Measurements from ENCODE around the gene CDK17.

The CDK17 gene

DNA sequence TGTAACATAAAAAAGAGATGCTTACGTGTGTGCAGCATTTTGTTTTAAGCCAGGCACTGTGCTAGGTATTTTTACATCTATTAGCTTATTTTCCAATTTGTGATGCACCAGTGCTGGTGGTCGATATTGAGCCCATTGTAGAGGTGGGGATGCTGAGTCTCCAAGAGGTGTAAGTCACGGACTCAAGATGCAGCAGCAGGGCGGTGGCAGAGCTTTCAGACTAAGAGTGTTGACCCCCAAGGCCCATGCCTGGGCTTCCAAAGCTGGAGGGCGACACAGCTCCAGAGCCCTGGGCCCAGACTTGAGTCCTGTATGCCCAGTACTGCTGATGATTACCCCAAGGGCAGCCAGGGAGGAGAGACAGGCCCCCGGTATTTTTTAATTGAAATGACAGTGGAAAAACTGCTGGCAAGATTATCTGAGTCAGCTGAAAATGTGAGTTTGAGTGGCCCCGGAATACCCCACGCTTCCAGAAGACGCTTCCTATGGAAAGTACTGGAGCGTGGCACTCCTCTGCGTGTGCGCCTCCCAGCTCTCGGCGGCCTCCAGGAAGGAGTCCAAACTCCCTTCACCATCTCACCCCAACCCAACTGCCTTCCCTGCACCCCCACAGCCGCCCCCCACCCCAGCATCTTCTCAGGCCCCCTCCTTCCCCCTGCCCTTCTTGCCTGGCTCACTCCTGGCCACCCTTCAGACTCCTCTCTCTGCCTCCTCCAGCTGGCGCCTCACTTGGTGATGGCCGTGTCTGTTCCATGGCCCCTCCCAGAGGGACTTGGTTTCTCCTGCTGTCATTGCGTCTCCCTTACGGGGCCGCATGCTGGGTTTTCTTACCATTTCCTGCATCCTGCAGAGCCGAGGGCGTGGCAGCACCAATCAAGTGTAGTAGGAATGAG, 165.4 kb downstream of the CDK17 start:
- DNase-seq, result no peak

DNA sequence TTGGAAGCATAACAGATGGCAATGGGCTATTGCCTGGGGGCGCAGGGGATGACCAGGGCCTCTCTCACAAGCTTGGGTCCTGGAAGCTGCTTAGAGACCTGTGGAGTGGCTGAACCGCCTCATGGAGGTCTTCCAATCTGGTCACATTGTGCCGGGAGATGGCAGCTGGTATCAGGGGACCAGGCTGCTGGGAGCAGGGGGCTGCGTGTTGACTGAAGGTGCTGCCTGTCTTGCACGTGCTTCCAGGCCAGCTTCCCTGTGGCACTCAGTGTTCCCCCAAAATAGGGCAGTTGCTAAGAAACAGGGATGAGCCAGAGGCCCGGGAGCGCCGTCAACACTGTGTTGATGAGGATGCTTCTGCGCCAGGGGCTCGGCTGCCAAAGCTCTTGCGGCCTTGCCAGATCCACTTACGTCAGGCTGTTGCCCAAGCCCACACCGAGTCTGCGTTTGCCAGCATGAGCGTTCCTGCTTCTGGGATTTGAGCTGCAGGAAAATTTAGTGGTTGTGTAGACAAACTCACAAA, 166.2 kb downstream of the CDK17 start:
- DNase-seq, result no peak

DNA sequence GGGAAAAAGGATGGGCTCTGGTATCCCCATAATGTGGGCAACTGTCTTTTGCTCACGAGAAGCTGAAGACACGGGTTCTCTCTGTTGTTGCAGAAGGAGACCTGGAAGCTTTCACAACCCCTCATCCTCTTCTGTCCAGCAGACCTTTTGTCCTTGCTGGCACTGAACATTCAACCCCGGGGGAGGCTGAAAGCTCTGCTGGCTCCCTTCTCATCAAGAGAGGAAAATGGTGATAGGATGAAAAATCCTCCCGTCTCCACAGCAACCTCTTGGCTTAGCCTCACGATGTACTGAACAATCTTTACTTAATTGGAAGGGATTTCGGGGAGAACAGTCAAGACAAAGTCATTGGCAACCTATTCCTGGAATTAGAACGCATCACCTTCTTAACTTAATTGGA, 167.1 kb downstream of the CDK17 start:
- no peak for DNase-seq

DNA sequence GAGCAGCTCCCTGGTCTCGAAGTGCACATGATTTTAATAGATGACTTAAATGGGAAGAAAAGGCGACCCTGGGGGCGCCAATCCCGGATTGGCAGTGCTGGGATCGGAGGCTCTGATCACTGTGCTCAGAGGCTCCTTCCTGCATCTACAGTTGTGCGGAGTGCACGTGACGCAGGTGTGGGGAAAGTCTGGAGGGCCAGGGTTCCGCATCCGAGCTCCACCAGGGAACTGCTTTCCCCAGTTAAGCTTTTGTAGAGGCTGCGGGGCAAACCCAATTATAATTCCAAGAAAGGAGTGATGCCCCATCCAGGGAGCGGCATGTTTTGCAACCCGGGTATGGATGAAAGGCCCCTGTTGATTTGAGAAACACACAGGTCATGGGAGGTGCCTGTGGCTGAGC, 169.6 kb downstream of the CDK17 start:
- DNase-seq, result no peak

DNA sequence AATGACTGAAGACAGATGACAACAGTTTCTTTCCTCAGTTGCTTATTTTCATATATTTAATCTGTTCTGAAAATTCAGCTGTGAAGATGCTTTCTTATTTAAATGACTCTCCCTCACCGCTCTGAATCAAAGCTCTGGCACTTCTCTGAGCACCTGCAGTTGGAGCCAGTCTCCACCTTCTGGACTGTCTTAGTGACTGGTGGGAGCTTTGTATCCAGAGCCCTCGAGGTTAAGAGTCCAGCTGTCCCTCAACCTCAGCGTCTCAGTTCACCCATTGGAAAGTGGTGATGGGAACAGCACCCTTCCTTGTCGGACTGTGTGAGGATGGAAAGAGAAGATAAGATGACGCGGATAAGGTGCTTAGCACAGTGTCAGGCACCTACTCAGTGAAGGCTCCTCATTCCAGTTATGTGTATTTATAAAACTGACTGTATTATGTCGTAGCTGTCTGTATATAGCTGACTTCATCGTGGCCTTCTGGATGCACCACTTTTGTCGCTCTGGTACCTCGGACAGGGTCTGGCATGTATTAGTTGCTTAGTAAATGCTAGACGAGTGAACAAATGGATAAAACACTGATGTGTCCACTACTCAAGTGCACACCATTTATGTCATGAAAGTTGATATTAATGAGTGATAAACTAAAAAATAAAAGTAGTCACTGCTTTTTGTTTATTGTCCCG, 171.5 kb downstream of the CDK17 start:
- DNase-seq, result no peak

Data from NCI-H345 (cell line).